Measurements from ENCODE around the gene ATP8A2. TPM values are rescaled to one million over a fixed set of nuclear protein-coding genes. Genes with fewer than 3 reads are reported as not detected.

Gene ATP8A2
- total RNA-seq, 1 donor from 2014 or later: 39.1 TPM

DNA sequence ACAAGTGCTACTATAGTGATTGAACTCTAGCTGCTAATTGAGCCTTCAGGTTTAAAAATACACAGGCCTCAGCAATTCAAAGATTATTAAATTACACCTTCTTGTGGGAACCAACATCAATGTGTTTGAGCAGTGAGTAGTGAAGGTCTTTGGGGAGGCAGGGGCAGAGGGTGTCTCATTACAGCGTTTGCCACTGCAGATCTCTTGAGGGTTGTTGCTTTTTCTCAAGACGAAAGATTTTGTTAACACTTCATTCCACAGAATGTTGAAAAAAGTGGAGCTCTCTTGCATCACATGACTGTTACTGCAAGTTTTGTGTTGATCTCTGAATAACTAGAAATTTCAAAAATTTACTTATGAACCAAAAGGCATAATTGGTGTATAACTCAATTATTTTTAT, 253.6 kb downstream of the ATP8A2 start:
- H3K27ac Mint-ChIP-seq: no peak overlapping the region
- TF ChIP-seq, protein P1, sequence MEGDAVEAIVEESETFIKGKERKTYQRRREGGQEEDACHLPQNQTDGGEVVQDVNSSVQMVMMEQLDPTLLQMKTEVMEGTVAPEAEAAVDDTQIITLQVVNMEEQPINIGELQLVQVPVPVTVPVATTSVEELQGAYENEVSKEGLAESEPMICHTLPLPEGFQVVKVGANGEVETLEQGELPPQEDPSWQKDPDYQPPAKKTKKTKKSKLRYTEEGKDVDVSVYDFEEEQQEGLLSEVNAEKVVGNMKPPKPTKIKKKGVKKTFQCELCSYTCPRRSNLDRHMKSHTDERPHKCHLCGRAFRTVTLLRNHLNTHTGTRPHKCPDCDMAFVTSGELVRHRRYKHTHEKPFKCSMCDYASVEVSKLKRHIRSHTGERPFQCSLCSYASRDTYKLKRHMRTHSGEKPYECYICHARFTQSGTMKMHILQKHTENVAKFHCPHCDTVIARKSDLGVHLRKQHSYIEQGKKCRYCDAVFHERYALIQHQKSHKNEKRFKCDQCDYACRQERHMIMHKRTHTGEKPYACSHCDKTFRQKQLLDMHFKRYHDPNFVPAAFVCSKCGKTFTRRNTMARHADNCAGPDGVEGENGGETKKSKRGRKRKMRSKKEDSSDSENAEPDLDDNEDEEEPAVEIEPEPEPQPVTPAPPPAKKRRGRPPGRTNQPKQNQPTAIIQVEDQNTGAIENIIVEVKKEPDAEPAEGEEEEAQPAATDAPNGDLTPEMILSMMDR (IDR thresholded peaks at IDR 0.05; ENCODE audit: unreplicated experiment): no peak
- H3K36me3 Mint-ChIP-seq: peaks cover 16% of the 10 kb centered on the region
- DNase-seq (ENCODE audit: low spot score in 2 of 2, unreplicated experiment in 2 of 2): no peak
- H3K9me3 Mint-ChIP-seq: peaks cover 23% of the 10 kb centered on the region
- H3K4me3 Mint-ChIP-seq: no peak overlapping the region
- H3K4me1 Mint-ChIP-seq: no peaks in the 10 kb centered on the region
- no peaks in the 10 kb centered on the region for H3K27me3 Mint-ChIP-seq (ENCODE audit: low read depth)

DNA sequence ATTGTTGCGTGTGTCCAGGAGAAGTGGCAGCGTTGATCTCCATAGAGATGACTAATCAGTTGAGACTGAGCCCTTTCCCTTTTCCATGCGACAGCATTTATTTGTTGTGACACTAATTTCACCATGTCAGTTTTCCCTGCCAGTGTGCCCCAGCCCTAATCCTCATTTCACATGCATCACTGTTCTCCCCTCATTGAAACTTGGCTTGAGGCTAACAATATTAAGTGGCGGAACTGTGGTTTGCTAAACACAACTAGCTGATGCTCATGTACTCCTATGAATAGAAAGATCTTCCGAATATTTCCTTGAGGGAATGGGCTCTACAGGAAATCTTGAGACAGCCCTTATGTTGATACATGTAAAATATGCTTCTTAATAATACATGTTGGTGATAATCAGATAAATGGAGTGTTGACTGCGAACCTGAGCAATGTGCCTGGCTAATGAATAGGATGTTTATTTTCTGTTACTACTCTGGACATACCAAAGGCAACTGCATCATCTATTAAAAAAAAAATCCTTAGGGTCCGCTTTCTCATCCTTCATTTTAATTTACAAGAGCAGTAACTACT, 258.6 kb downstream of the ATP8A2 start:
- Mint-ChIP-seq H3K27me3 (ENCODE audit: low read depth) (no peaks in the 10 kb centered on the region), H3K4me3 (no peak overlapping the region), H3K36me3 (peaks cover 14% of the 10 kb centered on the region), H3K9me3 (peaks cover 23% of the 10 kb centered on the region), H3K27ac (no peak overlapping the region), H3K4me1 (peaks cover 5% of the 10 kb centered on the region)
- no peak for DNase-seq (ENCODE audit: low spot score in 2 of 2, unreplicated experiment in 2 of 2)
- TF ChIP-seq, protein P1 (IDR thresholded peaks at IDR 0.05; ENCODE audit: unreplicated experiment): no peak

DNA sequence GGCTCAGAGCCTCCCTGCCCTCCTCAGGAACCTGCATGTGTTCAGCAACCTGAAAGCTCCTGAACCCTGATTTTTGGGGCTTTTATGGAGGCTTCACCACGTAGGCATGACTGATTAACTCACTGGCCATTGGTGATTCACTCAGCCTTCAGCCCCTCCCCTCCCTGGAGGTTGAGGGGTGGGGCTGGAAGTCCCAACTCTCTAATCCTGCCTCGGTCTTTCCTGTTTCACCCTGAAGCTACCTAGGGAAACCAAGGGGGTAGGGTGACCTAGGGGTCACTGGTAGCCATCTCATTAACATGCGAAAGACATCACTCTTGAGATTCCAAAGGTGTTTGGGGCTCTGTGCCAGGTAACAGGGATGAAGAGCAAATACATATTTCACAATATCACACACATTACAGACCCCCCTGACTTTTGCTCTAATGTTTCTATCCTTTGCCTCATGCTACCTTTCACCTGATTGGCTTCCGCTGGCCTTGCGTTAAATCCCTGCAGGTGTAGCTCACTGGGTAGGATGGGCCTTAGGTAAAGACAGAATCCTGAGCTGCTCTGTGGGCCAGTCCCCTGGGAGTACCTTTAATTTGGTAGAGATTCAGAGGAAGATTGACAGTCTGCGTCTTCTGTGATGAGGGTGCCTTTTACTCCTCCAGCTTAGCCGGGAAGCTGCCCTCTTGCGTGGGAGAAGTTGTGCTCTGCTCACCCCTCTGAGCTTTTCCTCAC, 260.6 kb downstream of the ATP8A2 start:
- Mint-ChIP-seq H3K4me3 (no peak overlapping the region), H3K36me3 (peaks cover 8% of the 10 kb centered on the region), H3K4me1 (peaks cover 10% of the 10 kb centered on the region), H3K27ac (no peak overlapping the region), H3K9me3 (peaks cover 12% of the 10 kb centered on the region), H3K27me3 (ENCODE audit: low read depth) (no peaks in the 10 kb centered on the region)
- no peak for DNase-seq (ENCODE audit: low spot score in 2 of 2, unreplicated experiment in 2 of 2)
- TF ChIP-seq, protein P1 (IDR thresholded peaks at IDR 0.05; ENCODE audit: unreplicated experiment): no peak

- DNase-seq (ENCODE audit: low spot score in 2 of 2, unreplicated experiment in 2 of 2): no peak
- TF ChIP-seq, protein P1 (IDR thresholded peaks at IDR 0.05; ENCODE audit: unreplicated experiment): no peak
- peaks cover 4% of the 10 kb centered on the region for H3K9me3 Mint-ChIP-seq
- H3K27ac Mint-ChIP-seq: no peak overlapping the region
- H3K36me3 Mint-ChIP-seq: peaks cover 3% of the 10 kb centered on the region
- peaks cover 10% of the 10 kb centered on the region for H3K4me1 Mint-ChIP-seq
- H3K4me3 Mint-ChIP-seq: no peak overlapping the region
- no peaks in the 10 kb centered on the region for H3K27me3 Mint-ChIP-seq (ENCODE audit: low read depth)
Observed at GRCh38 chr13:25633093-25633492, 261.3 kb downstream of the ATP8A2 start.

- H3K36me3 Mint-ChIP-seq: peaks cover 35% of the 10 kb centered on the region
Observed at GRCh38 chr13:25645681-25646080, 273.9 kb downstream of the ATP8A2 start.

More at GRCh38 chr13:25645681-25646080, 273.9 kb downstream of the ATP8A2 start:
- no peak for DNase-seq (ENCODE audit: low spot score in 2 of 2, unreplicated experiment in 2 of 2)
- Mint-ChIP-seq H3K4me1 (no peaks in the 10 kb centered on the region), H3K4me3 (no peak overlapping the region), H3K9me3 (peaks cover 57% of the 10 kb centered on the region), H3K27me3 (ENCODE audit: low read depth) (no peaks in the 10 kb centered on the region), H3K27ac (no peak overlapping the region)
- TF ChIP-seq, protein P1 (IDR thresholded peaks at IDR 0.05; ENCODE audit: unreplicated experiment): no peak

Data from mesothelial cell of epicardium (in vitro differentiated cells).